Measurements from ENCODE around the gene ZNF335. TPM values are rescaled to one million over a fixed set of nuclear protein-coding genes. Genes with fewer than 3 reads are reported as not detected.
"Not testable (repeated sequence)": the region's sequence is repeated elsewhere in the genome, so short reads cannot be mapped to it uniquely, and the experiment has no call there.

ZNF335 gene
- total RNA-seq, 1 donor = 49.4 TPM

DNA sequence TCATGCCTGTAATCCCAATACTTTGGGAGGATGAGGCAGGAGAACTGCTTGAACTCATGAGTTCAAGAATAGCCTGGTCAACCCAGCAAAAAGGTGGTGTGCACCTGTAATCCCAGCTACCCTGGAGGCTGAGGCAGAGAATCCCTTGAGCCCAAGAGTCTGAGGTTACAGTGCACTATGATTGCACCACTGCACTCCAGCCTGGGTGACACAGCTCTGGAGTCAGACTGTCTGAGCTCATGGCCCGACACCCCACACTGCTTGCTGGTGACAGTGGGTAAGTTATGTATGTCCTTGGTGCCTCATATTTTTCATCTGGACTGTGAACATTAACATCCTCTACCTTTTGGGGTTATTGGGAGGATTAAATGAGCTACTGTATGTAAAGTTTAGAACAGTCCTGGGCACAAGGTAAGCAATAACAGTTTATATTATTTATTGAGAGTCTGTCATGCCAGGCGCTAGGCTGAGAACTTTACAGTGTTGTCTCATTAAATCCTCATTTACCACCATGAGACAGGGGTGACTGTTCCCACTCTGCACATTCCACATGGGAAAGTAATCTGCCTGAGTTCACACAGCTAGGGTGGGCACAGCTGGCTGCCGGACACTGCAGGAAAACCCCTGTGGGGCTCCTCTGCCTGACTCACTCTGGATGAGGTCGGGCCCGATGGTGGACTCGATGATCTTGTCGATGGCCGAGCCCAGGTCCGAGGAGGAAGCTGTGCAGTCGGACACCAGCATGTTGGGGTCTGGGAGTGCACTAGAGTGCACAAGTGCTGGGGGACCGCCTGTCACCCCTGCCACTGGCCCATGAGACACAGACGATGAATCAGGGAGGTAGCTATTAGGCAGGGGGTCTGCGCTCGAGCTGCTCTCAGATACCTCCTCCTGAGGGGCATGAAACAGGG is 2.9 kb downstream of the ZNF335 start:
- H3K4me3 ChIP-seq (ENCODE audit: low read length) = no peak overlapping the region
- no peaks in the 10 kb centered on the region for H3K9me3 ChIP-seq (ENCODE audit: low read depth, low read length)
- H3K27me3 ChIP-seq (ENCODE audit: insufficient read depth, low read length) = no peaks in the 10 kb centered on the region
- H3K4me1 ChIP-seq (ENCODE audit: insufficient read depth, low read length) = peaks cover 39% of the 10 kb centered on the region

GRCh38 chr20:45968081-45968671 is 3.8 kb downstream of the ZNF335 start:
- no peaks in the 10 kb centered on the region for H3K27me3 ChIP-seq (ENCODE audit: insufficient read depth, low read length)
- H3K4me3 ChIP-seq (ENCODE audit: low read length) = no peak overlapping the region
- peaks cover 39% of the 10 kb centered on the region for H3K4me1 ChIP-seq (ENCODE audit: insufficient read depth, low read length)
- no peaks in the 10 kb centered on the region for H3K9me3 ChIP-seq (ENCODE audit: low read depth, low read length)

DNA sequence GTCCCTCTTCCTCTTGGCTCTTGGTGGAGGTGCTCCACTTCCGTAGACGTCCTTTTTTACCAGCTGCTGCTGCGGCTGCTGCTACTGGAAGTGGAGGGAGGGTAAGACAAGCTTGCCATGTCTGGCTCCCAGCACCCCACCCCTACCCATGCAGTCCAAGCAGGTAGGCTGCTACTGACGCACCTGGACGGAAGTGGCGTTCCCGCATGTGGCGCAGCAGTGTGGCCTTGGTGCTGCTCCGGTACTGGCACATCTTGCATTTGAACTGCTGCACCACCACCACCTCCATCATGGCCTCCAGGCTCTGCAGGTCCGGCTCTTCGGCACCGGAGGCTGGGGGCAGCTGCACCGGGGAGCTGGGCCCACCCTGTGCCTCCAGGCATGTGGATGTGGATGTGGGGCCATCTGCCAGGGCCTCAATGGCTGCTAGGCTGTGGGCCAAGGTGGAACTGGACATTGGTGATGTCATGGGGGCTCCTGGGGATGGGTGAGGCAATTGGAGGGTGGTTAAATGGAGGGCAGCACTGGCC is 4.4 kb downstream of the ZNF335 start:
- H3K9me3 ChIP-seq (ENCODE audit: low read depth, low read length) = no peaks in the 10 kb centered on the region
- no peak overlapping the region for H3K4me3 ChIP-seq (ENCODE audit: low read length)
- H3K27me3 ChIP-seq (ENCODE audit: insufficient read depth, low read length) = no peaks in the 10 kb centered on the region
- peaks cover 34% of the 10 kb centered on the region for H3K4me1 ChIP-seq (ENCODE audit: insufficient read depth, low read length)

GRCh38 chr20:45965169-45966002 is 6.6 kb downstream of the ZNF335 start:
- Histone ChIP-seq H3K9me3 (ENCODE audit: low read depth, low read length) (no peaks in the 10 kb centered on the region), H3K4me3 (ENCODE audit: low read length) (no peak overlapping the region), H3K27me3 (ENCODE audit: insufficient read depth, low read length) (no peaks in the 10 kb centered on the region), H3K4me1 (ENCODE audit: insufficient read depth, low read length) (peaks cover 24% of the 10 kb centered on the region)

DNA sequence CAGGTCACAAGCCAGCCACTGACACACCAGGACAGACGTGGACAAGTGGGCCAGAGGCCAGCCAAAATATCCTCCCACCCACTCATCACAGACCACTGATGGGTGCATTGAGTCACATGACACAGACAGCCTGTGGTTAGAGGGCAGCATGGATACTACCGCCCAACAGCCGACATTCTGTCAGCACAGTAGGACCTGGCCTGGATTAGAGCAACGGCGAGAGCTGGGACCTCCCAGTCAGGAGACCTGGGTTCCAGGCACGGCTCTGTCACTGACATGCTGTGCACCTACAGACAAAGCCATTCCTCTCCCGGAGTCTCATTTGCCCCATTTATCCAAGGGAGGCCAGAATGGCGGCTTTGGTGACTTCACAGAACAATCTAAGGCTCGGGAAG is 8.0 kb downstream of the ZNF335 start:
- Histone ChIP-seq H3K27me3 (ENCODE audit: insufficient read depth, low read length) (no peaks in the 10 kb centered on the region), H3K4me3 (ENCODE audit: low read length) (no peak overlapping the region), H3K9me3 (ENCODE audit: low read depth, low read length) (no peaks in the 10 kb centered on the region), H3K4me1 (ENCODE audit: insufficient read depth, low read length) (peaks cover 10% of the 10 kb centered on the region)

GRCh38 chr20:45963059-45964005 is 8.7 kb downstream of the ZNF335 start:
- no peaks in the 10 kb centered on the region for H3K27me3 ChIP-seq (ENCODE audit: insufficient read depth, low read length)
- peaks cover 3% of the 10 kb centered on the region for H3K4me1 ChIP-seq (ENCODE audit: insufficient read depth, low read length)
- no peak overlapping the region for H3K4me3 ChIP-seq (ENCODE audit: low read length)
- H3K9me3 ChIP-seq (ENCODE audit: low read depth, low read length) = no peaks in the 10 kb centered on the region

DNA sequence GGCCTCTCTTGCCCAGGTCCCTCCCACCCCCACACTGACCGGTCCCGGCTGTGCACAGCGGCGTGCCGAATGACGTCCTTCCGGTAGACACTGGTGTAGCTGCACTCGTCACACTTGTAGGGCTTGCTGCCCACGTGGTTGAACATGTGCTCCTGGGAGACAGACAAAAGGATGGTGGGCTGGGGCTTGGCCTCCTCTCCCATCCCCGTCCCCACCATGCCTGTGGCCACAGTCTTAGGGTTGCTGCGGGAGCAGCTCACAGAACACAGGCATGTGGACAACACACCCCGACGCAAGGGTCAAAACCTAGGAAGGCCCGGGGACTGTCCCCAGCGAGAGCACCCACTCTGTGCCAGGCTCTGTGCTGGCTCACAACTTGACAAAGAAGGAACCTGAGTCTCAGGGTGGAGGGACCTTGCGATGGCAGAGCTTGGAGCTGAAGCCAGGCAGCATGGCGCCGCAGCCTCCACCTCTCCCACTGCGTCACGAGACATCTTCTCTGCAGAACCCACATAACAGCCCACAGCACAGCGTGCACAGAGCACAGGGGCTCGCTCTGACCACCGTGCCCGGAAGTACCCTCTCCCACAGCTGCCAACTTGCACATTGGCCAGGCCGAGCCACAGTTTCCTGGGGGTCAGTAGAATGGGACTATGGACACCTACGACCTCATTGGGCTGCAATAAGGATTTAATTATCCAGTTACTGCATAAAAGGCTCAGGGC is 9.8 kb downstream of the ZNF335 start:
- Histone ChIP-seq H3K4me3 (ENCODE audit: low read length) (no peak overlapping the region), H3K9me3 (ENCODE audit: low read depth, low read length) (no peaks in the 10 kb centered on the region), H3K4me1 (ENCODE audit: insufficient read depth, low read length) (no peaks in the 10 kb centered on the region), H3K27me3 (ENCODE audit: insufficient read depth, low read length) (no peaks in the 10 kb centered on the region)

- H3K4me3 ChIP-seq (ENCODE audit: low read length) = no peak overlapping the region
- H3K9me3 ChIP-seq (ENCODE audit: low read depth, low read length) = no peaks in the 10 kb centered on the region
- no peaks in the 10 kb centered on the region for H3K4me1 ChIP-seq (ENCODE audit: insufficient read depth, low read length)
- H3K27me3 ChIP-seq (ENCODE audit: insufficient read depth, low read length) = no peaks in the 10 kb centered on the region
These were observed 11.9 kb downstream of the ZNF335 start for GRCh38 chr20:45959956-45960630.

DNA sequence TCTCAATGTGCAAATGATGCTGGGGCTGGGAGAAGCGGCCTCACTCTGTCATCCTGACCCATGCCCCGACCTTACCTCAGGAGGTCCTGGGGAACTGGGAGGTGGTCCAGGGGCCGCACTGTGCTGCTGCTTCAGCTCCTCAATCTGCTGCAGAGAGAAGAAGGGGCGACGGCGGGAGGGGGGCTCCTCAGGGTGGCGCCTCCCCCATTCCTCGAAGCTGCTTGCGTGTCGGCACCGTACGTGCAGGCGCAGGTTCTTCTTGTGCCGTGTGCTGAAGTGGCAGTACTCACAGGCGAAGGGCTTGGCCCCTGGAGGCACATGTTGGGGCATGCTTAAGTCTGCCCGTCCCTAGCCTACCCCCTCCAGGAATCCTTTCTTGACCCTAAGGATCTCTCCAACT is 12.9 kb downstream of the ZNF335 start:
- no peaks in the 10 kb centered on the region for H3K9me3 ChIP-seq (ENCODE audit: low read depth, low read length)

DNA sequence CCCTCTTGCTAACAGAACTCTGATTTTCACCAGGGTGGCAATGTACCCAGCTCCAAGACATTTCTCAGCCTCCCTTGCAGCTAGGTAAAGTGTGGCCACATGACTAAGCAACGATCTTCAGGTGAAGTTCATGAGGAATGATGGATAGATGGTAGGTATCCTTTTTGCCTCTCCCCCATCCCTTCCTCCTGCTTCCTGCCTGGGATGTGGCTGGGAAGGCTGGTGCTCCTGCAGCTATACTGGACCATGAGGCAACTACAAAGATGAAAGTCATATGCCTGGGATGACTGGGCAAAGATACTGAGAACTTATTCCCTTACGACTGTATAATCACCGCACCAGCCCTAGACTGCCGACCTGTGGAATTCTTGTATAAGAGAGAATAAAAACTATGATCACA is 13.4 kb downstream of the ZNF335 start:
- Histone ChIP-seq H3K4me1 (ENCODE audit: insufficient read depth, low read length) (no peaks in the 10 kb centered on the region), H3K9me3 (ENCODE audit: low read depth, low read length) (no peaks in the 10 kb centered on the region), H3K27me3 (ENCODE audit: insufficient read depth, low read length) (no peaks in the 10 kb centered on the region), H3K4me3 (ENCODE audit: low read length) (no peak overlapping the region)

More for the DNA sequence above, 12.9 kb downstream of the ZNF335 start:
- Histone ChIP-seq H3K4me1 (ENCODE audit: insufficient read depth, low read length) (no peaks in the 10 kb centered on the region), H3K27me3 (ENCODE audit: insufficient read depth, low read length) (no peaks in the 10 kb centered on the region), H3K4me3 (ENCODE audit: low read length) (no peak overlapping the region)

GRCh38 chr20:45957021-45957941 is 14.7 kb downstream of the ZNF335 start:
- no peak overlapping the region for H3K4me3 ChIP-seq (ENCODE audit: low read length)
- no peaks in the 10 kb centered on the region for H3K4me1 ChIP-seq (ENCODE audit: insufficient read depth, low read length)
- no peaks in the 10 kb centered on the region for H3K9me3 ChIP-seq (ENCODE audit: low read depth, low read length)
- H3K27me3 ChIP-seq (ENCODE audit: insufficient read depth, low read length) = no peaks in the 10 kb centered on the region

DNA sequence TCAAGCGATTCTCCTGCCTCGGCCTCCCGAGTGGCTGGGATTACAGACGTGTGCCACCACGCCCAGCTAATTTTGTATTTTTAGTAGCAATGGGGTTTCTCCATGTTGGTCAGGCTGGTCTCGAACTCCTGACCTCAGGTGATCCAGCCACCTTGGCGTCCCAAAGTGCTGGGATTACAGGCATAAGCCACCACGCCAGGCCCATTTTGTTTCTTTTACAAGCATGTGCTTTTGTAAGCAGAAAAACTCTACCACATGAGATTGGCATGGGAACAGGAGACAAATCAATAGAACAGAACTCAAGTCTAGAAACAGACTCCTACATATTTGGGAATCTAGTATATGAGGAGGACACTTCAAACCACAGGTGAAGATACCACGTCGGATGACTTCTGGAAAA is 15.7 kb downstream of the ZNF335 start:
- H3K27me3 ChIP-seq (ENCODE audit: insufficient read depth, low read length) = not testable (repeated sequence)

More for the DNA sequence above, 15.7 kb downstream of the ZNF335 start:
- H3K4me3 ChIP-seq (ENCODE audit: low read length); H3K9me3 ChIP-seq (ENCODE audit: low read depth, low read length); H3K4me1 ChIP-seq (ENCODE audit: insufficient read depth, low read length): not testable (repeated sequence)

All from mononuclear cell (primary cell).